ENCODE data around the gene CAPN12.

The CAPN12 gene

GRCh38 chr19:38739440-38740256, 4.6 kb downstream of the CAPN12 start:
- no peak for DNase-seq (ENCODE audit: low read depth in 3 of 3)

GRCh38 chr19:38737921-38738737, 6.1 kb downstream of the CAPN12 start:
- no peak for DNase-seq (ENCODE audit: low read depth in 3 of 3)

GRCh38 chr19:38737281-38737865, 6.9 kb downstream of the CAPN12 start:
- DNase-seq (ENCODE audit: low read depth in 3 of 3), result no peak

- DNase-seq (ENCODE audit: low read depth in 3 of 3), result peak; percentile 44 to 65 (median 55)
Measured at GRCh38 chr19:38736413-38737280, 7.6 kb downstream of the CAPN12 start.

GRCh38 chr19:38736036-38736412, 8.2 kb downstream of the CAPN12 start:
- peak; percentile 35 to 43 (median 41) for DNase-seq (ENCODE audit: low read depth in 3 of 3)

- DNase-seq (ENCODE audit: low read depth in 3 of 3), result no peak
Measured at GRCh38 chr19:38735257-38735686, 9.0 kb downstream of the CAPN12 start.

- DNase-seq (ENCODE audit: low read depth in 3 of 3), result no peak
Measured at GRCh38 chr19:38734426-38735256, 9.6 kb downstream of the CAPN12 start.

GRCh38 chr19:38734176-38734425, 10.2 kb downstream of the CAPN12 start:
- no peak for DNase-seq (ENCODE audit: low read depth in 3 of 3)

- DNase-seq (ENCODE audit: low read depth in 3 of 3), result no peak
Measured at GRCh38 chr19:38733493-38734175, 10.6 kb downstream of the CAPN12 start.

- DNase-seq (ENCODE audit: low read depth in 3 of 3), result no peak
Measured at GRCh38 chr19:38733241-38733492, 11.1 kb downstream of the CAPN12 start.

GRCh38 chr19:38731654-38732301, 12.5 kb downstream of the CAPN12 start:
- no peak for DNase-seq (ENCODE audit: low read depth in 3 of 3)

GRCh38 chr19:38730731-38731589, 13.3 kb downstream of the CAPN12 start:
- DNase-seq (ENCODE audit: low read depth in 3 of 3), result no peak

- DNase-seq (ENCODE audit: low read depth in 3 of 3), result no peak
Measured at GRCh38 chr19:38730470-38730730, 13.9 kb downstream of the CAPN12 start.

- peak; percentile 54 to 72 (median 62) for DNase-seq (ENCODE audit: low read depth in 3 of 3)
Measured at GRCh38 chr19:38729653-38730469, 14.4 kb downstream of the CAPN12 start.

GRCh38 chr19:38728752-38729541, 15.3 kb downstream of the CAPN12 start:
- no peak for DNase-seq (ENCODE audit: low read depth in 3 of 3)

- DNase-seq (ENCODE audit: low read depth in 3 of 3), result no peak
Measured at GRCh38 chr19:38727868-38728660, 16.2 kb downstream of the CAPN12 start.

- DNase-seq (ENCODE audit: low read depth in 3 of 3), result no peak
Measured at GRCh38 chr19:38727306-38727867, 16.9 kb downstream of the CAPN12 start.
